ENCODE measurements around the gene GRM1.

GRM1 gene

GRCh38 chr6:146189131-146189530 is 160.3 kb downstream of the GRM1 start (continued):
- TF ChIP-seq ZBTB11 (tag by site-specific recombination; conservative IDR thresholded peaks at IDR 0.05; ENCODE audit: low read depth) (no peak), ZNF292 (tag by site-specific recombination; IDR thresholded peaks at IDR 0.05; ENCODE audit: borderline replicate concordance, low read depth) (no peak), ZNF121 (tag by site-specific recombination; IDR thresholded peaks at IDR 0.05) (no peak), ZIC2 (tag by site-specific recombination; IDR thresholded peaks at IDR 0.05) (no peak), ZNF529 (tag by site-specific recombination; IDR thresholded peaks at IDR 0.05; ENCODE audit: insufficient replicate concordance) (no peak), ZNF518A (tag by site-specific recombination; conservative IDR thresholded peaks at IDR 0.05; ENCODE audit: low read depth) (no peak)

- Histone ChIP-seq H3K36me3 (ENCODE audit: control insufficient read depth in 2 of 2, insufficient read depth in 1 of 2, low read length in 2 of 2) (no peaks in the 10 kb centered on the region), H3K4me1 (ENCODE audit: control insufficient read depth, insufficient read depth, low read length) (no peaks in the 10 kb centered on the region), H3K4me3 (ENCODE audit: low read depth, low read length) (no peak overlapping the region), H3K27ac (ENCODE audit: extremely low read depth, low read depth, low read length) (no peak overlapping the region), H3K9me3 (ENCODE audit: control insufficient read depth, insufficient read depth, low read depth, low read length) (no peaks in the 10 kb centered on the region)
- ChIA-PET CTCF (no interaction called here), POLR2A (no interaction called here)
- TF ChIP-seq PRDM6 (tag by site-specific recombination; IDR thresholded peaks at IDR 0.05) (no peak), ZNF664 (tag by site-specific recombination; IDR thresholded peaks at IDR 0.05) (no peak), ZNF501 (tag by site-specific recombination; IDR thresholded peaks at IDR 0.05) (no peak), WT1 (tag by site-specific recombination; IDR thresholded peaks at IDR 0.05) (no peak), ZFHX2 (tag by site-specific recombination; conservative IDR thresholded peaks at IDR 0.05) (no peak), ZIC2 (tag by site-specific recombination; IDR thresholded peaks at IDR 0.05) (no peak), IKZF3 (tag by site-specific recombination; IDR thresholded peaks at IDR 0.05) (no peak), ZNF404 (tag by site-specific recombination; IDR thresholded peaks at IDR 0.05) (no peak), KLF9 (tag by site-specific recombination; IDR thresholded peaks at IDR 0.05; ENCODE audit: low read depth) (no peak), AEBP2 (tag by site-specific recombination; IDR thresholded peaks at IDR 0.05; ENCODE audit: borderline replicate concordance) (no peak), OVOL3 (tag by site-specific recombination; IDR thresholded peaks at IDR 0.05) (no peak), ZNF639 (tag by site-specific recombination; IDR thresholded peaks at IDR 0.05) (no peak), MEIS1 (CRISPR knock-in tag; IDR thresholded peaks at IDR 0.05; ENCODE audit: borderline replicate concordance) (no peak), ZSCAN4 (tag by site-specific recombination; IDR thresholded peaks at IDR 0.05) (no peak), ZNF140 (tag by site-specific recombination; IDR thresholded peaks at IDR 0.05) (no peak), ZNF184 (tag by site-specific recombination; IDR thresholded peaks at IDR 0.05) (no peak), ZNF677 (tag by site-specific recombination; IDR thresholded peaks at IDR 0.05) (no peak)
These were observed 161.7 kb downstream of the GRM1 start for GRCh38 chr6:146190581-146190980.

Measured in HEK293 (cell line).